ENCODE data around the gene TTC22. TPM values are rescaled to one million over a fixed set of nuclear protein-coding genes. Genes with fewer than 3 reads are reported as not detected.

Gene TTC22
- total RNA-seq, 4 donors from 2014 or later = 0.10 to 0.24 (median 0.13) TPM; not detected in 1

GRCh38 chr1:54798769-54799641 lies 2.1 kb downstream of the TTC22 start:
- Histone ChIP-seq H3K36me3 (no peaks in the 10 kb centered on the region), H3K4me1 (peaks cover 0 to 3% of the 10 kb centered on the region in 2 donors), H3K9me3 (no peaks in the 10 kb centered on the region), H3K27ac (no peak overlapping the region), H3K4me3 (no peak overlapping the region), H3K27me3 (peaks cover 13 to 27% (median 16%) of the 10 kb centered on the region in 3 donors)
- intact Hi-C loops (cut with DNase I; ENCODE audit: low total_unique reads) (no loop called here), in situ Hi-C loops (cut with MboI; ENCODE audit: low sequenced_read_pairs in 4 of 4) (no loop called here)
- DNase-seq = no peak
- TF ChIP-seq POLR2A (IDR thresholded peaks at IDR 0.05) = no peak
- no peak for TF ChIP-seq CTCF (IDR thresholded peaks at IDR 0.05 in 4 of 5, conservative IDR thresholded peaks at IDR 0.05 in 1 of 5)
- no peak for ATAC-seq

- no peak for DNase-seq
Observed at GRCh38 chr1:54798206-54798605, 2.9 kb downstream of the TTC22 start.

GRCh38 chr1:54796902-54797301 lies 4.2 kb downstream of the TTC22 start:
- intact Hi-C loops (cut with DNase I; ENCODE audit: low total_unique reads) = no loop called here
- no peak for TF ChIP-seq POLR2A (IDR thresholded peaks at IDR 0.05)
- no peak for TF ChIP-seq CTCF (IDR thresholded peaks at IDR 0.05 in 4 of 5, conservative IDR thresholded peaks at IDR 0.05 in 1 of 5)
- no peak for ATAC-seq

More at GRCh38 chr1:54798206-54798605, 2.9 kb downstream of the TTC22 start:
- H3K36me3 ChIP-seq = no peaks in the 10 kb centered on the region
- H3K27ac ChIP-seq = no peak overlapping the region
- TF ChIP-seq POLR2A (IDR thresholded peaks at IDR 0.05) (no peak), CTCF (IDR thresholded peaks at IDR 0.05 in 4 of 5, conservative IDR thresholded peaks at IDR 0.05 in 1 of 5) (no peak)
- no peak for ATAC-seq
- H3K9me3 ChIP-seq = no peaks in the 10 kb centered on the region
- H3K4me1 ChIP-seq = peaks cover 0 to 3% of the 10 kb centered on the region in 2 donors
- no peak overlapping the region for H3K4me3 ChIP-seq
- intact Hi-C loops (cut with DNase I; ENCODE audit: low total_unique reads) (no loop called here), in situ Hi-C loops (cut with MboI; ENCODE audit: low sequenced_read_pairs in 4 of 4) (no loop called here)
- peaks cover 13 to 27% (median 16%) of the 10 kb centered on the region in 3 donors for H3K27me3 ChIP-seq

GRCh38 chr1:54795841-54796468 lies 5.2 kb downstream of the TTC22 start:
- DNase-seq (no peak), ATAC-seq (no peak)
- Histone ChIP-seq H3K36me3 (no peaks in the 10 kb centered on the region), H3K27ac (no peak overlapping the region), H3K4me1 (no peaks in the 10 kb centered on the region), H3K9me3 (no peaks in the 10 kb centered on the region), H3K4me3 (no peak overlapping the region), H3K27me3 (peaks cover 9 to 25% (median 11%) of the 10 kb centered on the region in 3 donors)
- in situ Hi-C loops (cut with MboI; ENCODE audit: low sequenced_read_pairs in 4 of 4) = no loop called here
- TF ChIP-seq CTCF (IDR thresholded peaks at IDR 0.05 in 4 of 5, conservative IDR thresholded peaks at IDR 0.05 in 1 of 5) = no peak
- no peak for TF ChIP-seq POLR2A (IDR thresholded peaks at IDR 0.05)
- intact Hi-C loops (cut with DNase I; ENCODE audit: low total_unique reads) = no loop called here

More at GRCh38 chr1:54796902-54797301, 4.2 kb downstream of the TTC22 start:
- no peak for DNase-seq
- Histone ChIP-seq H3K27ac (no peak overlapping the region), H3K4me1 (peaks cover 0 to 3% of the 10 kb centered on the region in 2 donors), H3K4me3 (no peak overlapping the region), H3K27me3 (peaks cover 17 to 27% (median 20%) of the 10 kb centered on the region in 3 donors), H3K36me3 (no peaks in the 10 kb centered on the region), H3K9me3 (no peaks in the 10 kb centered on the region)
- in situ Hi-C loops (cut with MboI; ENCODE audit: low sequenced_read_pairs in 4 of 4) = no loop called here
